PC-9 (cell line): ENCODE data around the gene TMEM63B.

ENCODE experiments used
- EZH2 ChIP-seq: fragments of 200-600 bp; sonication (generic); IDR thresholded peaks from 2 replicates; pipeline ENCODE4 v1.8.0; 2017; ENCODE audit warnings: antibody characterized with exemption, low read depth
- TF ChIP-seq, protein P1 (sequence below): fragments of 200-600 bp; sonication (generic); conservative IDR thresholded peaks from 2 replicates; pipeline ENCODE4 v1.6.1; 2017; ENCODE audit warnings: mixed run types, antibody characterized with exemption, mild to moderate bottlenecking, moderate library complexity

- TF ChIP-seq, protein P1, sequence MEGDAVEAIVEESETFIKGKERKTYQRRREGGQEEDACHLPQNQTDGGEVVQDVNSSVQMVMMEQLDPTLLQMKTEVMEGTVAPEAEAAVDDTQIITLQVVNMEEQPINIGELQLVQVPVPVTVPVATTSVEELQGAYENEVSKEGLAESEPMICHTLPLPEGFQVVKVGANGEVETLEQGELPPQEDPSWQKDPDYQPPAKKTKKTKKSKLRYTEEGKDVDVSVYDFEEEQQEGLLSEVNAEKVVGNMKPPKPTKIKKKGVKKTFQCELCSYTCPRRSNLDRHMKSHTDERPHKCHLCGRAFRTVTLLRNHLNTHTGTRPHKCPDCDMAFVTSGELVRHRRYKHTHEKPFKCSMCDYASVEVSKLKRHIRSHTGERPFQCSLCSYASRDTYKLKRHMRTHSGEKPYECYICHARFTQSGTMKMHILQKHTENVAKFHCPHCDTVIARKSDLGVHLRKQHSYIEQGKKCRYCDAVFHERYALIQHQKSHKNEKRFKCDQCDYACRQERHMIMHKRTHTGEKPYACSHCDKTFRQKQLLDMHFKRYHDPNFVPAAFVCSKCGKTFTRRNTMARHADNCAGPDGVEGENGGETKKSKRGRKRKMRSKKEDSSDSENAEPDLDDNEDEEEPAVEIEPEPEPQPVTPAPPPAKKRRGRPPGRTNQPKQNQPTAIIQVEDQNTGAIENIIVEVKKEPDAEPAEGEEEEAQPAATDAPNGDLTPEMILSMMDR = no peak
- TF ChIP-seq EZH2 = no peak
These were observed 32.7 kb upstream of the TMEM63B start for GRCh38 chr6:44094403-44095242.
